ENCODE measurements around the gene PRDM15. TPM values are rescaled to one million over a fixed set of nuclear protein-coding genes. Genes with fewer than 3 reads are reported as not detected.

The PRDM15 gene
- total and polyA plus RNA-seq, 4 donors, result 1.2 to 5.7 (median 2.1) TPM

GRCh38 chr21:41903559-41904351 lies 24.6 kb upstream of the PRDM15 start:
- no peak for DNase-seq (ENCODE audit: low spot score)
- Histone ChIP-seq H3K4me3 (ENCODE audit: low read depth in 1 of 3, low read length in 3 of 3) (no peak overlapping the region), H3K4me1 (ENCODE audit: control insufficient read depth in 4 of 4, insufficient read depth in 4 of 4, low read length in 3 of 4) (no peaks in the 10 kb centered on the region), H3K27ac (ENCODE audit: low read depth in 1 of 2, low read length in 2 of 2) (no peak overlapping the region), H3K27me3 (ENCODE audit: control insufficient read depth in 4 of 4, insufficient read depth in 4 of 4, low read length in 3 of 4) (no peaks in the 10 kb centered on the region), H3K9ac (ENCODE audit: low read depth in 1 of 2, low read length in 2 of 2) (no peak overlapping the region), H3K9me3 (ENCODE audit: control insufficient read depth in 4 of 4, low read length in 3 of 4) (no peaks in the 10 kb centered on the region), H3K36me3 (ENCODE audit: control insufficient read depth in 4 of 4, insufficient read depth in 3 of 4, low read depth in 1 of 4, low read length in 3 of 4) (peaks cover 6 to 33% (median 13%) of the 10 kb centered on the region in 4 donors)
- TF ChIP-seq HNF4G (IDR thresholded peaks at IDR 0.05) (no peak), NR2F2 (IDR thresholded peaks at IDR 0.05) (no peak), RXRA (IDR thresholded peaks at IDR 0.05) (no peak), HNF4A (conservative IDR thresholded peaks at IDR 0.05) (no peak), REST (IDR thresholded peaks at IDR 0.05) (no peak), YY1 (IDR thresholded peaks at IDR 0.05) (no peak), FOXA1 (IDR thresholded peaks at IDR 0.05) (no peak), GABPA (IDR thresholded peaks at IDR 0.05 in 1 of 2, conservative IDR thresholded peaks at IDR 0.05 in 1 of 2) (no peak), FOXA2 (IDR thresholded peaks at IDR 0.05) (no peak), ZBTB33 (IDR thresholded peaks at IDR 0.05) (no peak), SP1 (IDR thresholded peaks at IDR 0.05) (no peak), RAD21 (IDR thresholded peaks at IDR 0.05) (no peak), TAF1 (conservative IDR thresholded peaks at IDR 0.05) (no peak)
- TF ChIP-seq, protein P1, sequence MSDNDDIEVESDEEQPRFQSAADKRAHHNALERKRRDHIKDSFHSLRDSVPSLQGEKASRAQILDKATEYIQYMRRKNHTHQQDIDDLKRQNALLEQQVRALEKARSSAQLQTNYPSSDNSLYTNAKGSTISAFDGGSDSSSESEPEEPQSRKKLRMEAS (IDR thresholded peaks at IDR 0.05), result no peak
- TF ChIP-seq, protein P2, sequence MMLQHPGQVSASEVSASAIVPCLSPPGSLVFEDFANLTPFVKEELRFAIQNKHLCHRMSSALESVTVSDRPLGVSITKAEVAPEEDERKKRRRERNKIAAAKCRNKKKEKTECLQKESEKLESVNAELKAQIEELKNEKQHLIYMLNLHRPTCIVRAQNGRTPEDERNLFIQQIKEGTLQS (IDR thresholded peaks at IDR 0.05), result no peak
- TF ChIP-seq, protein P3, sequence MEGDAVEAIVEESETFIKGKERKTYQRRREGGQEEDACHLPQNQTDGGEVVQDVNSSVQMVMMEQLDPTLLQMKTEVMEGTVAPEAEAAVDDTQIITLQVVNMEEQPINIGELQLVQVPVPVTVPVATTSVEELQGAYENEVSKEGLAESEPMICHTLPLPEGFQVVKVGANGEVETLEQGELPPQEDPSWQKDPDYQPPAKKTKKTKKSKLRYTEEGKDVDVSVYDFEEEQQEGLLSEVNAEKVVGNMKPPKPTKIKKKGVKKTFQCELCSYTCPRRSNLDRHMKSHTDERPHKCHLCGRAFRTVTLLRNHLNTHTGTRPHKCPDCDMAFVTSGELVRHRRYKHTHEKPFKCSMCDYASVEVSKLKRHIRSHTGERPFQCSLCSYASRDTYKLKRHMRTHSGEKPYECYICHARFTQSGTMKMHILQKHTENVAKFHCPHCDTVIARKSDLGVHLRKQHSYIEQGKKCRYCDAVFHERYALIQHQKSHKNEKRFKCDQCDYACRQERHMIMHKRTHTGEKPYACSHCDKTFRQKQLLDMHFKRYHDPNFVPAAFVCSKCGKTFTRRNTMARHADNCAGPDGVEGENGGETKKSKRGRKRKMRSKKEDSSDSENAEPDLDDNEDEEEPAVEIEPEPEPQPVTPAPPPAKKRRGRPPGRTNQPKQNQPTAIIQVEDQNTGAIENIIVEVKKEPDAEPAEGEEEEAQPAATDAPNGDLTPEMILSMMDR (IDR thresholded peaks at IDR 0.05; ENCODE audit: low read depth, low read length, missing input control), result no peak
- WGBS, result 90% methylated on average over 23 of the region's 23 CpGs

Data from liver (tissue), 9 donors.